ENCODE results near the gene SCN3B.

The SCN3B gene

DNA sequence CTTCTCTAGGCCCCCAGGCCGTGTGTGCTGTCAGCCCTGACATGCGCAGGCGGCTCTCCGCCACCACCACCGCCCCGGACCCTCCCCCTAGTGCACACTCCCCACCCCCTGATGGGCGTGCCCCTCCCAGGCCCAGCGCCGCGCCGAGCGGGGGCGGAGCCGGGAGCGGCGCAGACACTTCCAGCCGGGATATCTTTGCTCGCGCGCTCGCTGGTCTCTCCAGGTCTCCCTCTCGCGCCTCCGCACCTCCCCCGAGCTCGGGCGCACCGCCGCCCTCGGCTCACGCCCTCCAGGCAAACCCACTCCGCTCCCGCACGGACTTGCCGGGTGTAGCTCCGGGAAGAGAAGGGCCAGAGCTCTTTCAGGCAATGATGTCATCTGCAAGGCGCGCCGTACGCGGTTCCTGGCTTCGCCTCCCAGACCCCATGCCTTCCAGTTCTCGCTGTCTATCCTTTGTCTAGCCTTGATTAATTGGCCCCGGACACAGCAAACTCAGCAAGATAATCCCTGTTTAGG lies at the start of gene SCN3B:
Gene SCN3B, minus strand, starts transcription at position 59 of the 516 bp plus-strand sequence. CDS start 823 bp downstream, outside the sequence.
- Histone ChIP-seq H3K36me3 (ENCODE audit: control insufficient read depth in 2 of 2, insufficient read depth in 1 of 2, low read length in 2 of 2) (no peaks in the 10 kb centered on the region), H3K4me1 (ENCODE audit: control insufficient read depth, insufficient read depth, low read length) (no peaks in the 10 kb centered on the region), H3K9me3 (ENCODE audit: control insufficient read depth, insufficient read depth, low read depth, low read length) (no peaks in the 10 kb centered on the region), H3K27ac (ENCODE audit: extremely low read depth, low read depth, low read length) (0 out of 2 replicates have a peak within 1 kb of the TSS, but pooled peaks have one; percentile 5), H3K4me3 (ENCODE audit: low read depth, low read length) (peak within 1 kb of the TSS; percentile 61)
- CTCF ChIA-PET: interaction anchor here (0.6 to 6.1 kb wide), 6 partner anchors 14 to 147 kb away, joined by 3 to 69 read pairs (median 7); no protein-coding TSS in a partner anchor
- POLR2A ChIA-PET: interaction anchor here (1.5 kb wide), 1 partner anchor 17 kb away, joined by 5 read pairs; no protein-coding TSS in a partner anchor
- TF ChIP-seq ZNF513 (tag by site-specific recombination; IDR thresholded peaks at IDR 0.05): no peak
- TF ChIP-seq ZNF843 (tag by site-specific recombination; IDR thresholded peaks at IDR 0.05): 0 out of 2 replicates have a peak, but pooled peaks have one; percentile 18
- no peak for TF ChIP-seq ZNF214 (tag by site-specific recombination; IDR thresholded peaks at IDR 0.05; ENCODE audit: borderline replicate concordance)
- no peak for TF ChIP-seq ZNF37A (tag by site-specific recombination; IDR thresholded peaks at IDR 0.05)
- TF ChIP-seq ZNF521 (tag by site-specific recombination; IDR thresholded peaks at IDR 0.05): no peak
- TF ChIP-seq ZNF621 (tag by site-specific recombination; IDR thresholded peaks at IDR 0.05): no peak
- no peak for TF ChIP-seq ZNF48 (tag by site-specific recombination; IDR thresholded peaks at IDR 0.05)
- TF ChIP-seq OVOL3 (tag by site-specific recombination; IDR thresholded peaks at IDR 0.05): no peak
- TF ChIP-seq PRDM10 (tag by site-specific recombination; IDR thresholded peaks at IDR 0.05): peak; percentile 51
- TF ChIP-seq ZNF274 (IDR thresholded peaks at IDR 0.05; ENCODE audit: low read length): no peak
- TF ChIP-seq ZNF274 (tag by site-specific recombination; IDR thresholded peaks at IDR 0.05; ENCODE audit: borderline replicate concordance): no peak
- no peak for TF ChIP-seq HOXC10 (CRISPR knock-in tag; IDR thresholded peaks at IDR 0.05)
- TF ChIP-seq ZNF23 (tag by site-specific recombination; IDR thresholded peaks at IDR 0.05; ENCODE audit: borderline replicate concordance): no peak
- no peak for TF ChIP-seq PBX3 (CRISPR knock-in tag; IDR thresholded peaks at IDR 0.05)
- TF ChIP-seq ZNF549 (tag by site-specific recombination; IDR thresholded peaks at IDR 0.05): no peak
- TF ChIP-seq ZNF202 (tag by site-specific recombination; IDR thresholded peaks at IDR 0.05; ENCODE audit: borderline replicate concordance): no peak
- no peak for TF ChIP-seq ZNF792 (tag by site-specific recombination; IDR thresholded peaks at IDR 0.05)
- TF ChIP-seq ZNF473 (tag by site-specific recombination; IDR thresholded peaks at IDR 0.05): no peak
- TF ChIP-seq ZNF280D (tag by site-specific recombination; IDR thresholded peaks at IDR 0.05): no peak
- peak; percentile 69 for TF ChIP-seq ZIC2 (tag by site-specific recombination; IDR thresholded peaks at IDR 0.05)
- peak; percentile 86 for TF ChIP-seq SP7 (tag by site-specific recombination; IDR thresholded peaks at IDR 0.05)
- TF ChIP-seq, protein P1, sequence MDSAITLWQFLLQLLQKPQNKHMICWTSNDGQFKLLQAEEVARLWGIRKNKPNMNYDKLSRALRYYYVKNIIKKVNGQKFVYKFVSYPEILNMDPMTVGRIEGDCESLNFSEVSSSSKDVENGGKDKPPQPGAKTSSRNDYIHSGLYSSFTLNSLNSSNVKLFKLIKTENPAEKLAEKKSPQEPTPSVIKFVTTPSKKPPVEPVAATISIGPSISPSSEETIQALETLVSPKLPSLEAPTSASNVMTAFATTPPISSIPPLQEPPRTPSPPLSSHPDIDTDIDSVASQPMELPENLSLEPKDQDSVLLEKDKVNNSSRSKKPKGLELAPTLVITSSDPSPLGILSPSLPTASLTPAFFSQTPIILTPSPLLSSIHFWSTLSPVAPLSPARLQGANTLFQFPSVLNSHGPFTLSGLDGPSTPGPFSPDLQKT (IDR thresholded peaks at IDR 0.05; ENCODE audit: borderline replicate concordance, low read depth, low read length): no peak
- TF ChIP-seq, protein P2, sequence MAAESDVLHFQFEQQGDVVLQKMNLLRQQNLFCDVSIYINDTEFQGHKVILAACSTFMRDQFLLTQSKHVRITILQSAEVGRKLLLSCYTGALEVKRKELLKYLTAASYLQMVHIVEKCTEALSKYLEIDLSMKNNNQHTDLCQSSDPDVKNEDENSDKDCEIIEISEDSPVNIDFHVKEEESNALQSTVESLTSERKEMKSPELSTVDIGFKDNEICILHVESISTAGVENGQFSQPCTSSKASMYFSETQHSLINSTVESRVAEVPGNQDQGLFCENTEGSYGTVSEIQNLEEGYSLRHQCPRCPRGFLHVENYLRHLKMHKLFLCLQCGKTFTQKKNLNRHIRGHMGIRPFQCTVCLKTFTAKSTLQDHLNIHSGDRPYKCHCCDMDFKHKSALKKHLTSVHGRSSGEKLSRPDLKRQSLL (tag by site-specific recombination; IDR thresholded peaks at IDR 0.05): no peak
- peak; percentile 76 for TF ChIP-seq ZNF398 (tag by site-specific recombination; IDR thresholded peaks at IDR 0.05)

Measured in HEK293 (cell line).